Measurements from ENCODE around the gene MYRIP. TPM values are rescaled to one million over a fixed set of nuclear protein-coding genes. Genes with fewer than 3 reads are reported as not detected.

Gene MYRIP
- total and polyA plus RNA-seq, 4 donors: 0.15 to 11.0 (median 5.5) TPM

GRCh38 chr3:39779511-39780230 lies 29.7 kb upstream of the MYRIP start:
- no peak overlapping the region for H3K4me3 ChIP-seq (ENCODE audit: low read length in 2 of 2)
- no peaks in the 10 kb centered on the region for H3K36me3 ChIP-seq (ENCODE audit: control insufficient read depth in 1 of 2, insufficient read depth in 2 of 2, low read length in 1 of 2)
- H3K9me3 ChIP-seq (ENCODE audit: control insufficient read depth, low read length): no peaks in the 10 kb centered on the region
- no peak for DNase-seq
- peaks cover 0 to 2% of the 10 kb centered on the region in 2 donors for H3K27me3 ChIP-seq (ENCODE audit: control insufficient read depth in 1 of 2, insufficient read depth in 2 of 2, low read length in 1 of 2)
- ATAC-seq (ENCODE audit: low FRiP score): no peak
- no peak overlapping the region for H3K27ac ChIP-seq (ENCODE audit: low read depth in 1 of 2, low read length in 2 of 2)
- WGBS, 2 donors: 92 to 94% methylated on average over 40 of the region's 40 CpGs
- intact Hi-C loops (cut with DNase I): no loop called here
- H3K4me1 ChIP-seq (ENCODE audit: control insufficient read depth in 1 of 2, insufficient read depth in 2 of 2, low read length in 2 of 2): no peaks in the 10 kb centered on the region

- 78 to 81% methylated on average over 4 of the region's 4 CpGs for WGBS, 2 donors
- Histone ChIP-seq H3K27me3 (ENCODE audit: control insufficient read depth in 1 of 2, insufficient read depth in 2 of 2, low read length in 1 of 2) (peaks cover 0 to 3% of the 10 kb centered on the region in 2 donors), H3K4me1 (ENCODE audit: control insufficient read depth in 1 of 2, insufficient read depth in 2 of 2, low read length in 2 of 2) (no peaks in the 10 kb centered on the region), H3K4me3 (ENCODE audit: low read length in 2 of 2) (no peak overlapping the region), H3K27ac (ENCODE audit: low read depth in 1 of 2, low read length in 2 of 2) (no peak overlapping the region), H3K9me3 (ENCODE audit: control insufficient read depth, low read length) (no peaks in the 10 kb centered on the region), H3K36me3 (ENCODE audit: control insufficient read depth in 1 of 2, insufficient read depth in 2 of 2, low read length in 1 of 2) (no peaks in the 10 kb centered on the region)
- no peak for DNase-seq
- no peak for ATAC-seq (ENCODE audit: low FRiP score)
- intact Hi-C loops (cut with DNase I): no loop called here
Measured at GRCh38 chr3:39780352-39780751, 29.1 kb upstream of the MYRIP start.

DNA sequence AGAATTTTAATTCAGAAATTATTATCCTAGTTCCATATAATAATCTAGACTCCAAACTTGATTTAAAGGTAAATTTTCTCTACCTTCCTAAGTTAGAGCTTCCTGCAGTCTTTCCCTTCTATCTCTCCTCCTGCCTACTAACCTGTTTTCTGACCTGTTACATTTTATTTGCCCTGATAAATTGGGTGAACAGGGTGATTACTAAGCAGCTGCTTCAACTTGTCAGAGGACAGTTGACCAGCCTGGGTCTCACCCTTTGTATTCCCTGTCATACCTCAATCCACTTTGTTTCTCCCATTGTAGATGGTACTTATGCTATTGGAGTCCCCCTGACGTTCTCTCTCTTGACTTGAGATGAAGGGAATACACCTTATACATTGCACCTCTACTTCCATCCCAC lies 28.4 kb upstream of the MYRIP start:
- intact Hi-C loops (cut with DNase I): no loop called here
- Histone ChIP-seq H3K27ac (ENCODE audit: low read depth in 1 of 2, low read length in 2 of 2) (no peak overlapping the region), H3K36me3 (ENCODE audit: control insufficient read depth in 1 of 2, insufficient read depth in 2 of 2, low read length in 1 of 2) (no peaks in the 10 kb centered on the region), H3K4me3 (ENCODE audit: low read length in 2 of 2) (no peak overlapping the region), H3K9me3 (ENCODE audit: control insufficient read depth, low read length) (no peaks in the 10 kb centered on the region), H3K4me1 (ENCODE audit: control insufficient read depth in 1 of 2, insufficient read depth in 2 of 2, low read length in 2 of 2) (no peaks in the 10 kb centered on the region), H3K27me3 (ENCODE audit: control insufficient read depth in 1 of 2, insufficient read depth in 2 of 2, low read length in 1 of 2) (peaks cover 0 to 3% of the 10 kb centered on the region in 2 donors)
- 30 to 53% methylated on average over 1 of the region's 1 CpG for WGBS, 2 donors
- DNase-seq (no peak), ATAC-seq (ENCODE audit: low FRiP score) (no peak)

DNA sequence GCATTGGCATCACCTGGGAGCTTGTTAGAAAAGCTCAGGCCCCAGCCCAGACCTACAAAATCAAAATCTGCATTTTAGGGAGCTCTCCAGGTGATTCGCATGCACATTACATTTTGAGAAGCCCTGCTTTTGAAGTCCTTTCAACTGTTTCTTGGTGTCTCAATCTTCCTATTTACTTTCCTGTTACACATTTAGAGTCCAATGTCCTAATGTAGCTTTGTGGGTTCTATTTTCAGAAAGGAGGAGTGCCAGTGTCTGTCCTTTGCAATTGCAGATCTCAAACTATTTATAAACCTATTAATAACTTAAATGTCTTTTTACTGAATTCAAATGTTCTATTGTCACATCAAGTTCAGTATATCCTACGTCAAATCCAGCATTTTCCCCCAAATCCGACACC lies 27.8 kb upstream of the MYRIP start:
- Histone ChIP-seq H3K27ac (ENCODE audit: low read depth in 1 of 2, low read length in 2 of 2) (no peak overlapping the region), H3K4me1 (ENCODE audit: control insufficient read depth in 1 of 2, insufficient read depth in 2 of 2, low read length in 2 of 2) (no peaks in the 10 kb centered on the region), H3K36me3 (ENCODE audit: control insufficient read depth in 1 of 2, insufficient read depth in 2 of 2, low read length in 1 of 2) (no peaks in the 10 kb centered on the region), H3K4me3 (ENCODE audit: low read length in 2 of 2) (no peak overlapping the region), H3K27me3 (ENCODE audit: control insufficient read depth in 1 of 2, insufficient read depth in 2 of 2, low read length in 1 of 2) (peaks cover 0 to 3% of the 10 kb centered on the region in 2 donors), H3K9me3 (ENCODE audit: control insufficient read depth, low read length) (no peaks in the 10 kb centered on the region)
- intact Hi-C loops (cut with DNase I): no loop called here
- WGBS, 2 donors: 42 to 49% methylated on average over 3 of the region's 3 CpGs
- ATAC-seq (ENCODE audit: low FRiP score) (no peak), DNase-seq (no peak)

DNA sequence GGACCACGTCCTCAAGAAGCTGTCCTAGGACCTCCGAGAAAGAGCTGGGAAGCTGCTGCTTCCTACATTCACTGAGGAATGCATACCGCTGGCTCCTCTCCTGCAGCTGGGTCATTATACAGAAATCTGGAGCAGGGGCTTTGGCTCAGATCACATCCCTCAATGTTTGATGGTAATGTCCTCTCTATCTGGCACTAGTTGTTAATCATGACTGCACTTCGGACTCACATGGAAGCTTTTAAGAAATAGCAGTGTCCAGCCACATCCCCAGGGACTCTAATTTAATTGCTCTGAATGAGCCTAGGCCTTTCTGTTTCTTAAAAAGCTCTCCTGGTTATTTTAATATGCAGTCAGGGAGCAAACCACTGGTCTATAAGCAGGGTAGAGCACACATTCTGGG lies 25.7 kb upstream of the MYRIP start:
- DNase-seq (no peak), ATAC-seq (ENCODE audit: low FRiP score) (no peak)
- 20 to 34% methylated on average over 4 of the region's 4 CpGs for WGBS, 2 donors
- peaks cover 0 to 2% of the 10 kb centered on the region in 2 donors for H3K27me3 ChIP-seq (ENCODE audit: control insufficient read depth in 1 of 2, insufficient read depth in 2 of 2, low read length in 1 of 2)
- no peak overlapping the region for H3K27ac ChIP-seq (ENCODE audit: low read depth in 1 of 2, low read length in 2 of 2)
- H3K4me1 ChIP-seq (ENCODE audit: control insufficient read depth in 1 of 2, insufficient read depth in 2 of 2, low read length in 2 of 2): no peaks in the 10 kb centered on the region
- intact Hi-C loops (cut with DNase I): no loop called here
- no peak overlapping the region for H3K4me3 ChIP-seq (ENCODE audit: low read length in 2 of 2)
- no peaks in the 10 kb centered on the region for H3K36me3 ChIP-seq (ENCODE audit: control insufficient read depth in 1 of 2, insufficient read depth in 2 of 2, low read length in 1 of 2)
- no peaks in the 10 kb centered on the region for H3K9me3 ChIP-seq (ENCODE audit: control insufficient read depth, low read length)

GRCh38 chr3:39784922-39785321 lies 24.5 kb upstream of the MYRIP start:
- H3K36me3 ChIP-seq (ENCODE audit: control insufficient read depth in 1 of 2, insufficient read depth in 2 of 2, low read length in 1 of 2): no peaks in the 10 kb centered on the region
- intact Hi-C loops (cut with DNase I): no loop called here
- 44 to 66% methylated on average over 1 of the region's 1 CpG for WGBS, 2 donors
- no peak overlapping the region for H3K27ac ChIP-seq (ENCODE audit: low read depth in 1 of 2, low read length in 2 of 2)
- peaks cover 0 to 2% of the 10 kb centered on the region in 2 donors for H3K27me3 ChIP-seq (ENCODE audit: control insufficient read depth in 1 of 2, insufficient read depth in 2 of 2, low read length in 1 of 2)
- ATAC-seq (ENCODE audit: low FRiP score): no peak
- DNase-seq: no peak
- H3K4me3 ChIP-seq (ENCODE audit: low read length in 2 of 2): no peak overlapping the region
- H3K4me1 ChIP-seq (ENCODE audit: control insufficient read depth in 1 of 2, insufficient read depth in 2 of 2, low read length in 2 of 2): no peaks in the 10 kb centered on the region
- no peaks in the 10 kb centered on the region for H3K9me3 ChIP-seq (ENCODE audit: control insufficient read depth, low read length)

- Histone ChIP-seq H3K27ac (ENCODE audit: low read depth in 1 of 2, low read length in 2 of 2) (no peak overlapping the region), H3K36me3 (ENCODE audit: control insufficient read depth in 1 of 2, insufficient read depth in 2 of 2, low read length in 1 of 2) (no peaks in the 10 kb centered on the region), H3K9me3 (ENCODE audit: control insufficient read depth, low read length) (no peaks in the 10 kb centered on the region), H3K4me1 (ENCODE audit: control insufficient read depth in 1 of 2, insufficient read depth in 2 of 2, low read length in 2 of 2) (no peaks in the 10 kb centered on the region), H3K4me3 (ENCODE audit: low read length in 2 of 2) (no peak overlapping the region), H3K27me3 (ENCODE audit: control insufficient read depth in 1 of 2, insufficient read depth in 2 of 2, low read length in 1 of 2) (peaks cover 0 to 2% of the 10 kb centered on the region in 2 donors)
- ATAC-seq (ENCODE audit: low FRiP score) (no peak), DNase-seq (no peak)
- intact Hi-C loops (cut with DNase I): no loop called here
- WGBS, 2 donors: 74 to 77% methylated on average over 3 of the region's 3 CpGs
Measured at GRCh38 chr3:39788128-39788883, 21.1 kb upstream of the MYRIP start.

DNA sequence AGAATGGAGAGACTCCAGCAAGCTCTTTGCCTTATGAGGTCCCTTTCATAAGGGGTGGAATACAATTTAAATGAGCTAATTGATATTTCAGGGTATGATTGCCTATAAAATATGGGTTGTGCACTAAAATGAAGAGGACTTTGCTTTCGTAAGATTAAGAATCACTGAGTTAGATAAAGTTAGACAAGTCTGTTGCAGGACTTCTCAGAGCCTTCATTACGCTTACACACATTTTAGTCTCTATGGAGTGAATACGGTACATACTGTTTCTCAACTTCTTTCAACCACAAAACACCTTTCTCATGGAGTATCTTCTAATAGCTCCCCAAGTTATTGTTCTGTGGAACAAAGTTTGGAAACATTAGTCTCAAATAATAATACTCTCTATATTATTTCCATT lies 17.8 kb upstream of the MYRIP start:
- Histone ChIP-seq H3K27me3 (ENCODE audit: control insufficient read depth in 1 of 2, insufficient read depth in 2 of 2, low read length in 1 of 2) (no peaks in the 10 kb centered on the region), H3K4me3 (ENCODE audit: low read length in 2 of 2) (no peak overlapping the region), H3K27ac (ENCODE audit: low read depth in 1 of 2, low read length in 2 of 2) (no peak overlapping the region), H3K9me3 (ENCODE audit: control insufficient read depth, low read length) (no peaks in the 10 kb centered on the region), H3K36me3 (ENCODE audit: control insufficient read depth in 1 of 2, insufficient read depth in 2 of 2, low read length in 1 of 2) (no peaks in the 10 kb centered on the region), H3K4me1 (ENCODE audit: control insufficient read depth in 1 of 2, insufficient read depth in 2 of 2, low read length in 2 of 2) (peaks cover 0 to 2% of the 10 kb centered on the region in 2 donors)
- intact Hi-C loops (cut with DNase I): no loop called here
- DNase-seq (no peak), ATAC-seq (ENCODE audit: low FRiP score) (no peak)
- 89 to 93% methylated on average over 3 of the region's 3 CpGs for WGBS, 2 donors

DNA sequence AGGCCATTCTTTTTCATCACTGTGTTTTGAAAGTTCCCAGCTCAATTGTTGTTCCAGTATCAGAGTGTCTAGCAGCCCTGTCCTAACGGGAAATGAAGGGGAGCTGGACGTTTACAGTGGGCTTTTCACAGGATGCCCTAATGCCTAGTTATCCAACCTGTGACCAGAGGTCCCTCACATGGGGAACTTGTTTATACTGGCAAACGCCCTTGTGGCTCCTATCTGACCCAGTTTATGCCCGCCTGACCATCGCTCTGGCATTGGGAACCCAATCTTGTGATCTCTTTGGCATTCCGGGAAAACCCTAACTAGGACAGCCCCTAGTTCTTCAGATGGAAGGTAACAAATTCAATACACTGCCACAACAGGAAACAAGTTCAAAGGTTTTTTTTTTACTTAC lies 14.5 kb upstream of the MYRIP start:
- Histone ChIP-seq H3K4me1 (ENCODE audit: control insufficient read depth in 1 of 2, insufficient read depth in 2 of 2, low read length in 2 of 2) (peaks cover 0 to 2% of the 10 kb centered on the region in 2 donors), H3K27me3 (ENCODE audit: control insufficient read depth in 1 of 2, insufficient read depth in 2 of 2, low read length in 1 of 2) (no peaks in the 10 kb centered on the region), H3K36me3 (ENCODE audit: control insufficient read depth in 1 of 2, insufficient read depth in 2 of 2, low read length in 1 of 2) (no peaks in the 10 kb centered on the region), H3K27ac (ENCODE audit: low read depth in 1 of 2, low read length in 2 of 2) (no peak overlapping the region), H3K4me3 (ENCODE audit: low read length in 2 of 2) (no peak overlapping the region), H3K9me3 (ENCODE audit: control insufficient read depth, low read length) (no peaks in the 10 kb centered on the region)
- DNase-seq (no peak), ATAC-seq (ENCODE audit: low FRiP score) (no peak)
- 56 to 58% methylated on average over 6 of the region's 6 CpGs for WGBS, 2 donors
- intact Hi-C loops (cut with DNase I): no loop called here
